HEK293 (cell line): ENCODE data around the gene COX10.

Experiments used
- CTCF ChIA-PET: fragments of 350-600 bp; formaldehyde crosslinking; extraction: SDS; loops from one replicate; lab custom pipeline; 2021; ENCODE audit warnings: antibody characterized with exemption; lab: Yijun Ruan, JAX
- POLR2A ChIA-PET: fragments of 300-600 bp; formaldehyde crosslinking; extraction: SDS; loops from one replicate; lab custom pipeline; 2020; ENCODE audit warnings: antibody characterized with exemption, inconsistent platforms; lab: Yijun Ruan, JAX
- H3K27ac ChIP-seq: fragments of 200-500 bp; sonication (Bioruptor generic); 2 replicates; pipeline ENCODE4 v1.5.1; 2014; ENCODE audit warnings: low read depth, low read length, control low read depth, inconsistent platforms; ENCODE audit errors: extremely low read depth
- H3K36me3 ChIP-seq, 2 experiments: fragments of 200-500 bp in 1 of 2; sonication (Bioruptor generic) in 1 of 2; 1 replicate in 1 of 2; 2 replicates in 1 of 2; pipeline ENCODE4 v1.5.1; 2014 to 2017; ENCODE audit warnings: inconsistent platforms in 2 of 2, low read length in 2 of 2; ENCODE audit not compliant: control insufficient read depth in 2 of 2, insufficient read depth in 1 of 2
- H3K4me1 ChIP-seq: fragments of 200-500 bp; sonication (Bioruptor generic); 2 replicates; pipeline ENCODE4 v1.5.1; 2014; ENCODE audit warnings: mild to moderate bottlenecking, low read length, inconsistent platforms; ENCODE audit not compliant: control insufficient read depth, insufficient read depth
- H3K4me3 ChIP-seq: 2 replicates; pipeline ENCODE4 v1.5.1; 2011; ENCODE audit warnings: low read depth, mild to moderate bottlenecking, control low read depth, low read length, moderate library complexity
- H3K9me3 ChIP-seq: fragments of 200-500 bp; sonication (Bioruptor generic); 2 replicates; pipeline ENCODE4 v1.5.1; 2014; ENCODE audit warnings: low read depth, low read length, inconsistent platforms; ENCODE audit not compliant: control insufficient read depth, insufficient read depth
- EGR2 ChIP-seq: fragments of 450-650 bp; formaldehyde crosslinking; IDR thresholded peaks from 2 replicates; pipeline ENCODE4 v1.5.1; 2016; ENCODE audit warnings: low read depth, missing biosample characterization, missing genetic modification characterization
- FEZF1 ChIP-seq: fragments of 450-650 bp; formaldehyde crosslinking; IDR thresholded peaks from 2 replicates; pipeline ENCODE4 v1.5.1; 2016; ENCODE audit warnings: missing biosample characterization, missing genetic modification characterization
- GLIS2 ChIP-seq: fragments of 450-650 bp; formaldehyde crosslinking; IDR thresholded peaks from 2 replicates; pipeline ENCODE4 v1.5.1; 2016; ENCODE audit warnings: missing biosample characterization, missing genetic modification characterization
- KLF10 ChIP-seq: fragments of 450-650 bp; IDR thresholded peaks from 2 replicates; pipeline ENCODE4 v1.5.1; 2018; ENCODE audit warnings: missing biosample characterization, mild to moderate bottlenecking, missing genetic modification characterization
- MEIS1 ChIP-seq: sonication (generic); formaldehyde crosslinking; IDR thresholded peaks from 2 replicates; pipeline ENCODE4 v1.8.1; 2022; ENCODE audit warnings: missing genetic modification reagents, mild to moderate bottlenecking, borderline replicate concordance
- MZF1 ChIP-seq: fragments of 450-650 bp; formaldehyde crosslinking; IDR thresholded peaks from 2 replicates; pipeline ENCODE4 v1.5.1; 2017; ENCODE audit warnings: missing biosample characterization, missing genetic modification characterization, borderline replicate concordance
- PRDM2 ChIP-seq: fragments of 450-650 bp; formaldehyde crosslinking; IDR thresholded peaks from 2 replicates; pipeline ENCODE4 v1.5.1; 2016; ENCODE audit warnings: missing biosample characterization, missing genetic modification characterization, borderline replicate concordance
- PRDM6 ChIP-seq: fragments of 450-650 bp; formaldehyde crosslinking; IDR thresholded peaks from 2 replicates; pipeline ENCODE4 v1.5.1; 2017; ENCODE audit warnings: missing biosample characterization, missing genetic modification characterization
- RBAK ChIP-seq: fragments of 450-650 bp; formaldehyde crosslinking; IDR thresholded peaks from 2 replicates; pipeline ENCODE4 v1.5.1; 2016; ENCODE audit warnings: missing biosample characterization, missing genetic modification characterization
- TRIM28 ChIP-seq: IDR thresholded peaks from 2 replicates; pipeline ENCODE4 v1.6.1; 2011; ENCODE audit warnings: low read length, control low read depth, borderline replicate concordance
- ZBTB48 ChIP-seq: fragments of 450-650 bp; formaldehyde crosslinking; IDR thresholded peaks from 2 replicates; pipeline ENCODE4 v1.5.1; 2016; ENCODE audit warnings: missing biosample characterization, missing genetic modification characterization
- ZBTB49 ChIP-seq: fragments of 450-650 bp; formaldehyde crosslinking; IDR thresholded peaks from 2 replicates; pipeline ENCODE4 v1.5.1; 2016; ENCODE audit warnings: missing biosample characterization, missing genetic modification characterization, low read depth
- ZFP3 ChIP-seq: fragments of 450-650 bp; formaldehyde crosslinking; IDR thresholded peaks from 2 replicates; pipeline ENCODE4 v1.5.1; 2016; ENCODE audit warnings: low read depth, missing biosample characterization, missing genetic modification characterization
- ZNF140 ChIP-seq: fragments of 450-650 bp; formaldehyde crosslinking; IDR thresholded peaks from 2 replicates; pipeline ENCODE4 v1.5.1; 2016; ENCODE audit warnings: missing biosample characterization, missing genetic modification characterization
- ZNF155 ChIP-seq: fragments of 450-650 bp; formaldehyde crosslinking; IDR thresholded peaks from 2 replicates; pipeline ENCODE4 v1.5.1; 2016; ENCODE audit warnings: missing biosample characterization, missing genetic modification characterization
- ZNF175 ChIP-seq: fragments of 450-650 bp; formaldehyde crosslinking; IDR thresholded peaks from 2 replicates; pipeline ENCODE4 v1.5.1; 2016; ENCODE audit warnings: missing biosample characterization, missing genetic modification characterization
- ZNF221 ChIP-seq: fragments of 450-650 bp; formaldehyde crosslinking; IDR thresholded peaks from 2 replicates; pipeline ENCODE4 v1.5.1; 2017; ENCODE audit warnings: missing biosample characterization, missing genetic modification characterization, borderline replicate concordance
- ZNF350 ChIP-seq: fragments of 450-650 bp; formaldehyde crosslinking; IDR thresholded peaks from 2 replicates; pipeline ENCODE4 v1.5.0; 2017; ENCODE audit warnings: missing biosample characterization, mild to moderate bottlenecking, missing genetic modification characterization
- ZNF48 ChIP-seq: fragments of 450-650 bp; formaldehyde crosslinking; IDR thresholded peaks from 2 replicates; pipeline ENCODE4 v1.5.1; 2016; ENCODE audit warnings: missing biosample characterization, missing genetic modification characterization
- ZNF510 ChIP-seq: fragments of 450-650 bp; formaldehyde crosslinking; IDR thresholded peaks from 2 replicates; pipeline ENCODE4 v1.5.1; 2018; ENCODE audit warnings: mild to moderate bottlenecking, missing genetic modification characterization, missing biosample characterization; ENCODE audit not compliant: insufficient replicate concordance
- ZNF549 ChIP-seq: fragments of 450-650 bp; IDR thresholded peaks from 2 replicates; pipeline ENCODE4 v1.5.1; 2018; ENCODE audit warnings: missing biosample characterization, missing genetic modification characterization, mild to moderate bottlenecking, inconsistent platforms, moderate library complexity
- ZNF600 ChIP-seq: fragments of 450-650 bp; formaldehyde crosslinking; IDR thresholded peaks from 2 replicates; pipeline ENCODE4 v1.5.1; 2016; ENCODE audit warnings: missing biosample characterization, missing genetic modification characterization
- ZNF621 ChIP-seq: fragments of 450-650 bp; formaldehyde crosslinking; IDR thresholded peaks from 2 replicates; pipeline ENCODE4 v1.5.1; 2017; ENCODE audit warnings: missing biosample characterization, missing genetic modification characterization
- ZNF626 ChIP-seq: fragments of 450-650 bp; sonication (Bioruptor Pico); formaldehyde crosslinking; IDR thresholded peaks from 2 replicates; pipeline ENCODE4 v1.5.1; 2018; ENCODE audit warnings: missing biosample characterization, missing genetic modification characterization, inconsistent platforms
- ZNF776 ChIP-seq: fragments of 450-650 bp; formaldehyde crosslinking; IDR thresholded peaks from 2 replicates; pipeline ENCODE4 v1.5.0; 2017; ENCODE audit warnings: missing biosample characterization, missing genetic modification characterization, borderline replicate concordance

COX10 gene

GRCh38 chr17:14044702-14045101 is 24.6 kb upstream of the COX10 start:
- Histone ChIP-seq H3K36me3 (no peaks in the 10 kb centered on the region; a peak in 1 of 3 replicates), H3K4me3 (no peak overlapping the region), H3K9me3 (no peaks in the 10 kb centered on the region), H3K4me1 (peaks cover 5% of the 10 kb centered on the region), H3K27ac (no peak overlapping the region)
- POLR2A ChIA-PET: no interaction called here
- CTCF ChIA-PET: no interaction called here
- no peak for TF ChIP-seq GLIS2 (tag by site-specific recombination)
- 0 out of 2 replicates have a peak, but pooled peaks have one; percentile 19 for TF ChIP-seq PRDM6 (tag by site-specific recombination)
- TF ChIP-seq MZF1 (tag by site-specific recombination): no peak
- no peak for TF ChIP-seq KLF10 (tag by site-specific recombination)
- no peak for TF ChIP-seq ZBTB49 (tag by site-specific recombination)
- no peak for TF ChIP-seq PRDM2 (tag by site-specific recombination)
- TF ChIP-seq TRIM28: no peak
- no peak for TF ChIP-seq ZNF140 (tag by site-specific recombination)
- no peak for TF ChIP-seq ZFP3 (tag by site-specific recombination)
- TF ChIP-seq RBAK (tag by site-specific recombination): no peak
- TF ChIP-seq ZNF350 (tag by site-specific recombination): 0 out of 2 replicates have a peak, but pooled peaks have one; percentile 10
- no peak for TF ChIP-seq ZNF621 (tag by site-specific recombination)

- POLR2A ChIA-PET: no interaction called here
- H3K4me3 ChIP-seq: no peak overlapping the region
- no peaks in the 10 kb centered on the region for H3K9me3 ChIP-seq
- peaks cover 0 to 5% of the 10 kb centered on the region in 2 experiments; a peak in 1 of 3 replicates for H3K36me3 ChIP-seq
- TF ChIP-seq ZNF155 (no peak), ZNF776 (tag by site-specific recombination) (no peak), MEIS1 (CRISPR knock-in tag) (no peak), ZNF221 (tag by site-specific recombination) (no peak), ZNF510 (no peak), ZNF48 (tag by site-specific recombination) (no peak), ZNF549 (no peak), FEZF1 (tag by site-specific recombination) (no peak), ZBTB48 (tag by site-specific recombination) (no peak), EGR2 (tag by site-specific recombination) (no peak), ZNF626 (tag by site-specific recombination) (no peak), ZNF175 (tag by site-specific recombination) (no peak), MZF1 (tag by site-specific recombination) (no peak), ZNF600 (tag by site-specific recombination) (no peak)
- TF ChIP-seq, all 188 proteins: peak for 0
- H3K4me1 ChIP-seq: peaks cover 5% of the 10 kb centered on the region
- no peak overlapping the region for H3K27ac ChIP-seq
- CTCF ChIA-PET: interaction anchor here (0.7 to 1.3 kb wide), 5 partner anchors 10 to 710 kb away, joined by 3 to 5 read pairs (median 3); no protein-coding TSS in a partner anchor
Observed at GRCh38 chr17:14046978-14047377, 22.3 kb upstream of the COX10 start.
